Measurements from ENCODE around the gene CD3E.

DNA sequence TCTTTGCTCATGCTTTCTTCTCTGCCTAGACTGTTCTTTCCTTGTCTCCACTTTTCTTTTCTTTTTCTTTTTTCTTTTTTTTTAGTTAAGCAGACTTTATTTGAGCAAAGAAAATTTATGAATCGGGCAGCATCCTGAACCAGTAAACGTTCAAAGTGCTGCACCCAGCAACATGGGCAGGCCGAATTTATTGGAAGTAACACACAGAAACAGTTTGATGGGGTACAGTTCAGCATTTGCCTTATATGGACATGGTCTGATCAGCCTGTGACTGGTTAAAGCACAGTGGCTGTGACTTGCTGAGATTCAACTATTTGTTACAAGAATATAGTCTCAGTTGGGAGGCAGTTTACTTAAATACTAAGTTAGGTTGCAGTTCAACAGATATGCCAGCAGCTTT lies 16.0 kb downstream of the CD3E start:
- TF ChIP-seq, protein P1, sequence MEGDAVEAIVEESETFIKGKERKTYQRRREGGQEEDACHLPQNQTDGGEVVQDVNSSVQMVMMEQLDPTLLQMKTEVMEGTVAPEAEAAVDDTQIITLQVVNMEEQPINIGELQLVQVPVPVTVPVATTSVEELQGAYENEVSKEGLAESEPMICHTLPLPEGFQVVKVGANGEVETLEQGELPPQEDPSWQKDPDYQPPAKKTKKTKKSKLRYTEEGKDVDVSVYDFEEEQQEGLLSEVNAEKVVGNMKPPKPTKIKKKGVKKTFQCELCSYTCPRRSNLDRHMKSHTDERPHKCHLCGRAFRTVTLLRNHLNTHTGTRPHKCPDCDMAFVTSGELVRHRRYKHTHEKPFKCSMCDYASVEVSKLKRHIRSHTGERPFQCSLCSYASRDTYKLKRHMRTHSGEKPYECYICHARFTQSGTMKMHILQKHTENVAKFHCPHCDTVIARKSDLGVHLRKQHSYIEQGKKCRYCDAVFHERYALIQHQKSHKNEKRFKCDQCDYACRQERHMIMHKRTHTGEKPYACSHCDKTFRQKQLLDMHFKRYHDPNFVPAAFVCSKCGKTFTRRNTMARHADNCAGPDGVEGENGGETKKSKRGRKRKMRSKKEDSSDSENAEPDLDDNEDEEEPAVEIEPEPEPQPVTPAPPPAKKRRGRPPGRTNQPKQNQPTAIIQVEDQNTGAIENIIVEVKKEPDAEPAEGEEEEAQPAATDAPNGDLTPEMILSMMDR (conservative IDR thresholded peaks at IDR 0.05), result no peak
- TF ChIP-seq EZH2 (IDR thresholded peaks at IDR 0.05; ENCODE audit: low read depth), result no peak

Measured in PC-9 (cell line).